Left renal pelvis (tissue), 4 donors: ENCODE results near the gene MRPL16. TPM values are rescaled to one million over a fixed set of nuclear protein-coding genes. Genes with fewer than 3 reads are reported as not detected.
"Not testable (repeated sequence)": the region's sequence is repeated elsewhere in the genome, so short reads cannot be mapped to it uniquely, and the experiment has no call there.

ENCODE experiments used
- DNase-seq, 4 donors: peaks; one replicate each; pipeline ENCODE4 v3.0.0-alpha.2; 2013; ENCODE audit warnings: low read depth in 4 of 4, low spot score in 3 of 4
- polyA plus RNA-seq, 4 donors: library from polyadenylated mRNA; unstranded; fragments of 120-200 nt; gene quantifications; one replicate each; pipeline ENCODE4 v1.2.1, GENCODE V29; 2013; ENCODE audit not compliant: insufficient read length in 4 of 4

The MRPL16 gene
- polyA plus RNA-seq, result 10 to 100 TPM; 45.1 to 62.8 (median 61.5) TPM

- DNase-seq, result peak; percentile 77 to 84 (median 80)
Measured at GRCh38 chr11:59810189-59810910, at the start of gene MRPL16. MRPL16 (minus strand) TSS chr11:59810778; CDS start chr11:59810658, 120 bp downstream.

- DNase-seq, result no peak
Measured at GRCh38 chr11:59859673-59860072, 49.1 kb upstream of the MRPL16 start.

- DNase-seq, result no peak
Measured at GRCh38 chr11:59857439-59858434, 47.2 kb upstream of the MRPL16 start.

- no peak for DNase-seq
Measured at GRCh38 chr11:59854871-59855270, 44.3 kb upstream of the MRPL16 start.

GRCh38 chr11:59851416-59851815 is 40.8 kb upstream of the MRPL16 start:
- not testable (repeated sequence) for DNase-seq

GRCh38 chr11:59849551-59849950 is 39.0 kb upstream of the MRPL16 start:
- not testable (repeated sequence) for DNase-seq

GRCh38 chr11:59849129-59849528 is 38.6 kb upstream of the MRPL16 start:
- no peak for DNase-seq

GRCh38 chr11:59848439-59848838 is 37.9 kb upstream of the MRPL16 start:
- DNase-seq, result not testable (repeated sequence)

GRCh38 chr11:59847626-59848025 is 37.0 kb upstream of the MRPL16 start:
- DNase-seq, result no peak

- no peak for DNase-seq
Measured at GRCh38 chr11:59846556-59846955, 36.0 kb upstream of the MRPL16 start.

GRCh38 chr11:59845399-59845798 is 34.8 kb upstream of the MRPL16 start, which contains the start of gene CBLIF:
CBLIF (minus strand) TSS chr11:59845499; CDS start chr11:59845453, 46 bp downstream.
- no peak for DNase-seq

- DNase-seq, result no peak
Measured at GRCh38 chr11:59842316-59842715, 31.7 kb upstream of the MRPL16 start.

- no peak for DNase-seq
Measured at GRCh38 chr11:59841514-59841913, 30.9 kb upstream of the MRPL16 start.

- DNase-seq, result no peak
Measured at GRCh38 chr11:59839615-59840014, 29.0 kb upstream of the MRPL16 start.

GRCh38 chr11:59833602-59834001 is 23.0 kb upstream of the MRPL16 start:
- no peak for DNase-seq

GRCh38 chr11:59829358-59829757 is 18.8 kb upstream of the MRPL16 start:
- no peak for DNase-seq

- DNase-seq, result peak in 1 of 4 donors; percentile 21
Measured at GRCh38 chr11:59822989-59823566, 12.5 kb upstream of the MRPL16 start.

- no peak for DNase-seq
Measured at GRCh38 chr11:59818572-59818971, 8.0 kb upstream of the MRPL16 start.

- DNase-seq, result not testable (repeated sequence)
Measured at GRCh38 chr11:59816434-59816833, 5.9 kb upstream of the MRPL16 start.

GRCh38 chr11:59815754-59816153 is 5.2 kb upstream of the MRPL16 start:
- DNase-seq, result no peak

GRCh38 chr11:59814021-59814420 is 3.4 kb upstream of the MRPL16 start:
- DNase-seq, result no peak
